ENCODE measurements around the gene NFKBIZ.
A peak's percentile ranks its signal among the peaks of the same experiment; 100 is the strongest.

NFKBIZ gene

DNA sequence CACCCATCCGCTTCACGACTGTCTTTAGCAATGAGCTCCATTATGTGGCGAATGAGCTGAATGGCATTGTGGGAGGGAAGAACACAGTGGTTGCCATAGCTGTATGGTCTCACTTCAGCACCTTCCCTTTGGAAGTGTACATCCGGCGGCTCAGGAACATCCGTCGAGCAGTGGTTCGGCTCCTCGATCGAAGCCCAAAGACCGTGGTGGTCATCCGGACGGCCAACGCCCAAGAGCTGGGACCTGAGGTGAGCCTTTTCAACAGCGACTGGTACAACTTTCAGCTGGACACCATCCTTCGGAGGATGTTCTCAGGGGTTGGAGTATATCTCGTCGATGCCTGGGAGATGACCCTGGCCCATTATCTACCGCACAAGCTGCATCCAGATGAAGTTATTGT, 27.8 kb upstream of the NFKBIZ start:
- Mint-ChIP-seq H3K4me3 (no peak overlapping the region), H3K27me3 (ENCODE audit: low read depth, poor library complexity) (no peaks in the 10 kb centered on the region), H3K36me3 (ENCODE audit: low read depth) (peaks cover 26% of the 10 kb centered on the region), H3K9me3 (no peaks in the 10 kb centered on the region), H3K4me1 (peaks cover 5% of the 10 kb centered on the region), H3K27ac (no peak overlapping the region)
- DNase-seq = no peak
- TF ChIP-seq, protein P1, sequence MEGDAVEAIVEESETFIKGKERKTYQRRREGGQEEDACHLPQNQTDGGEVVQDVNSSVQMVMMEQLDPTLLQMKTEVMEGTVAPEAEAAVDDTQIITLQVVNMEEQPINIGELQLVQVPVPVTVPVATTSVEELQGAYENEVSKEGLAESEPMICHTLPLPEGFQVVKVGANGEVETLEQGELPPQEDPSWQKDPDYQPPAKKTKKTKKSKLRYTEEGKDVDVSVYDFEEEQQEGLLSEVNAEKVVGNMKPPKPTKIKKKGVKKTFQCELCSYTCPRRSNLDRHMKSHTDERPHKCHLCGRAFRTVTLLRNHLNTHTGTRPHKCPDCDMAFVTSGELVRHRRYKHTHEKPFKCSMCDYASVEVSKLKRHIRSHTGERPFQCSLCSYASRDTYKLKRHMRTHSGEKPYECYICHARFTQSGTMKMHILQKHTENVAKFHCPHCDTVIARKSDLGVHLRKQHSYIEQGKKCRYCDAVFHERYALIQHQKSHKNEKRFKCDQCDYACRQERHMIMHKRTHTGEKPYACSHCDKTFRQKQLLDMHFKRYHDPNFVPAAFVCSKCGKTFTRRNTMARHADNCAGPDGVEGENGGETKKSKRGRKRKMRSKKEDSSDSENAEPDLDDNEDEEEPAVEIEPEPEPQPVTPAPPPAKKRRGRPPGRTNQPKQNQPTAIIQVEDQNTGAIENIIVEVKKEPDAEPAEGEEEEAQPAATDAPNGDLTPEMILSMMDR (IDR thresholded peaks at IDR 0.05) = no peak

DNA sequence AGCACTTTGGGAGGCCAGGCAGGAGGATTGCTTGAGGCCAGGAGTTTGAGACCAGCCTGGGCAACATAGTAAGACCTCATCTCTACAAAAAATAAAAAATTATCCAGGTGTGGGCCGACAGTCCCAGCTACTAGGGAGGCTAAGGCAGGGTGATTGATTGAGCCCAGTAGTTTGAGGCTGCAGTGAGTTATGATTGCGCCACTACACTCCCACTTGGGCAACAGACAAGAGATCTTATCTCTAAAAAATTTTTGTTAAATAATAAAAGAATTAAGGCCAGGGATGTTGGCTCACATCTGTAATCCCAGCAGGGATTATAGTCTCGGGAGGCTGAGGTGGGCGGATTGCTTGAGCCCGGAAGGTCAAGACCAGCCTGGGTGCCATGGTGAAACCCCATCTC, 25.8 kb upstream of the NFKBIZ start:
- Mint-ChIP-seq H3K27me3 (ENCODE audit: low read depth, poor library complexity) (no peaks in the 10 kb centered on the region), H3K4me3 (no peak overlapping the region), H3K4me1 (peaks cover 21% of the 10 kb centered on the region), H3K27ac (no peak overlapping the region), H3K36me3 (ENCODE audit: low read depth) (peaks cover 25% of the 10 kb centered on the region), H3K9me3 (no peaks in the 10 kb centered on the region)
- TF ChIP-seq, protein P1 (IDR thresholded peaks at IDR 0.05) = no peak
- DNase-seq = no peak

DNA sequence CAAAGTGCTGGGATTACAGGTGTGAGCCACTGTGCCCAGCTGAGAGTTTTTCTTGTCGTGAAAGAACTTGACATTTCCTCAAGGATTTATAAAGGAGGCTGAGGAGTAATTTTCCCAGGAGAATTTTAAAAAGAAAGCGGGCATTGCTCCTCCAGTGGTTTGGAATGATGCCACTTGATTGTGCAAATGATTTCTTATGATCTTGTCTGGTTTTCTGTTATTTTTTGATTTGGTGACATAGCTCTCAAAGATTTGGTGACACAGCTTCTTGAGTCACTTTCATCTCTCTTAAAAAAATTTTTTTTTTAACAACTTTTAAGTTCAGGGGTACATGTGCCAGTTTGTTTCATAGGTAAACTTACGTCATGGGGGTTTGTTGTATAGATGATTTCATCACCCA, 24.6 kb upstream of the NFKBIZ start:
- H3K9me3 Mint-ChIP-seq = no peaks in the 10 kb centered on the region
- H3K27me3 Mint-ChIP-seq (ENCODE audit: low read depth, poor library complexity) = peaks cover 4% of the 10 kb centered on the region
- no peak overlapping the region for H3K4me3 Mint-ChIP-seq
- peaks cover 33% of the 10 kb centered on the region for H3K4me1 Mint-ChIP-seq
- peaks cover 25% of the 10 kb centered on the region for H3K36me3 Mint-ChIP-seq (ENCODE audit: low read depth)
- H3K27ac Mint-ChIP-seq = no peak overlapping the region
- DNase-seq = no peak
- TF ChIP-seq, protein P1 (IDR thresholded peaks at IDR 0.05) = no peak

DNA sequence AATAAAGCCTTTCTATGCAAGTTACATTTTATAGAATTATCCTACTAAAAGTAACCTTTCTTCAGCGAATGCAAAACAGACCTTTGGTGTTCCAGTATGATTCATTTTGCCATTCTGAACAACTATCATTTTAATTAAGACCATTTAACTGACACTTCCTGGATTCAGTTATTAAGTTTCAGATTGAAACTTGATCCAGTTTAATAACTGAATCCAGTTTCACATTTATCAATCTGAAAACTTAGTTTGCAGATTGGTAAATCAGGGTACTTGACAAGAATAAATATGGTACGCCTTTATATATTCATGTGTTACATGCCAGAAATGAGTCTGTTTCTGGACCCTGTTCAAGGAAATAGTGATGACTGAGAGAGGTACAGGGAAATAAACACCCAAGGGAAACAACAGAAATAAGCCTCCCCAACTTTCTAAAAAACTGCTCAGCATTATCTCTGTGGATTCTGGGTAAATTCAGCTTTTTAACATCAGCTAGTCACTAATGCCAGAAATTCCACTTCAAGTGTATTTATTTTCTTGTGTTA, 23.3 kb upstream of the NFKBIZ start:
- peaks cover 42% of the 10 kb centered on the region for H3K4me1 Mint-ChIP-seq
- H3K36me3 Mint-ChIP-seq (ENCODE audit: low read depth) = peaks cover 14% of the 10 kb centered on the region
- no peak for DNase-seq
- TF ChIP-seq, protein P1 (IDR thresholded peaks at IDR 0.05) = no peak
- no peak overlapping the region for H3K27ac Mint-ChIP-seq
- H3K27me3 Mint-ChIP-seq (ENCODE audit: low read depth, poor library complexity) = peaks cover 4% of the 10 kb centered on the region
- no peaks in the 10 kb centered on the region for H3K9me3 Mint-ChIP-seq
- no peak overlapping the region for H3K4me3 Mint-ChIP-seq

DNA sequence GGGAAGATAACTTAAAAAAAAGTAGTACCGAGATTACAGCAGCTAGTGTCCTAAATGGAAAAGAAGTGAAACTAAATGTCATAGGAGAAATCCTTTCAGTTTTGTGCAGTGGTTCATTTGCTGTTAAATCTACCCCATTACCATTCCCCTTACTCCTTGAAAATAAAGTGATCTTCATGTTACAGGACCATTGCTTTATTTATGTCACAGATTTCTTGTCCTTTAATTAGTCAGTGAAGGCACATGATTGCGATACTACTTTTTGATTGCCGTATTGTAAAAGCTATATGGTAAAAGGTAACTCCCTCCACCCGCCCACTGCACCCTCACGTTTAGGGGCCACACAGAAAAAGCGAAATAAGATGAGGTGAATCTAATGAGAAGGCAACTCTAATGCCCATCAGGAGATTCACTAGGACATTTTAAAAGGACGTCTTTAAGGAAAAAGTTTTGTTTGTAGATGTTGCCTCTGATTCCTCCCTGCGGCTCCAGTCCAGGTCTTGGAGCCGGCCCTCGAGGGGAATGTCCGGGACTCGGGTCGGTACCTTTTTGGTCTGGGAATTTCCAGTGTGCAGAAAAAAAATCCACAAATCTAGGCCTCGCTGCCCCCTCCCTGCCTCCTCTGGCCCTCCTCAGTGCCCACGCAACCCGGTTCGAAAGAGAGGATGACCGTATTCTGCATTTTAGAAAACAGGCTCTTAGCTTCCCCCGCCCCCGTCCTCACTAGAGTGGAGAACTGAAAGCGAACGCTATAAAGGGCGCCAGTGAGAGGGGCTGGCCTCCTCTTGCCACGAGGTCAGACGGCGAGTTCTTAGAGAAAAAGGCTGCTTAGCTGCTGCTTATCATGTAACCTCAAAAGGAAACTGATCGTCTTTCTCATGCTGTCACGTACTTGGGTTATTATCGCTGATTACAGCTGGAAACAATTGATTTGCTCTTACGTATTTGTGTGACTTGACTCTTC, 21.8 kb upstream of the NFKBIZ start:
- Mint-ChIP-seq H3K27ac (peak overlapping the region; percentile 97), H3K4me1 (peaks cover 42% of the 10 kb centered on the region), H3K27me3 (ENCODE audit: low read depth, poor library complexity) (peaks cover 4% of the 10 kb centered on the region), H3K4me3 (peak overlapping the region; percentile 87), H3K36me3 (ENCODE audit: low read depth) (peaks cover under 1% of the 10 kb centered on the region), H3K9me3 (no peaks in the 10 kb centered on the region)
- DNase-seq = peak; percentile 63
- TF ChIP-seq, protein P1 (IDR thresholded peaks at IDR 0.05) = no peak
